ENCODE measurements around the gene TMEM87A.
"Not testable (repeated sequence)": the region's sequence is repeated elsewhere in the genome, so short reads cannot be mapped to it uniquely, and the experiment has no call there.

Gene TMEM87A

GRCh38 chr15:42270551-42270950, 2.7 kb downstream of the TMEM87A start:
- no peak for DNase-seq (ENCODE audit: low spot score)

- no peak for DNase-seq (ENCODE audit: low spot score)
Observed at GRCh38 chr15:42267286-42267685, 5.9 kb downstream of the TMEM87A start.

- DNase-seq (ENCODE audit: low spot score) = no peak
Observed at GRCh38 chr15:42264795-42265194, 8.4 kb downstream of the TMEM87A start.

- no peak for DNase-seq (ENCODE audit: low spot score)
Observed at GRCh38 chr15:42253300-42253699, 19.9 kb downstream of the TMEM87A start.

GRCh38 chr15:42240823-42241222, 32.4 kb downstream of the TMEM87A start:
- DNase-seq (ENCODE audit: low spot score) = no peak

- no peak for DNase-seq (ENCODE audit: low spot score)
Observed at GRCh38 chr15:42239528-42240182, 33.6 kb downstream of the TMEM87A start.

GRCh38 chr15:42233107-42233506, 40.1 kb downstream of the TMEM87A start:
- DNase-seq (ENCODE audit: low spot score) = no peak

GRCh38 chr15:42232606-42233005, 40.6 kb downstream of the TMEM87A start:
- no peak for DNase-seq (ENCODE audit: low spot score)

GRCh38 chr15:42231088-42231487, 42.1 kb downstream of the TMEM87A start:
- no peak for DNase-seq (ENCODE audit: low spot score)

- not testable (repeated sequence) for DNase-seq (ENCODE audit: low spot score)
Observed at GRCh38 chr15:42228981-42229380, 44.3 kb downstream of the TMEM87A start.

GRCh38 chr15:42228036-42228435, 45.2 kb downstream of the TMEM87A start:
- no peak for DNase-seq (ENCODE audit: low spot score)

- no peak for DNase-seq (ENCODE audit: low spot score)
Observed at GRCh38 chr15:42226648-42227047, 46.6 kb downstream of the TMEM87A start.

- DNase-seq (ENCODE audit: low spot score) = no peak
Observed at GRCh38 chr15:42220216-42220615, 53.0 kb downstream of the TMEM87A start.

GRCh38 chr15:42218953-42219592, 54.2 kb downstream of the TMEM87A start:
- no peak for DNase-seq (ENCODE audit: low spot score)

GRCh38 chr15:42217568-42217967, 55.7 kb downstream of the TMEM87A start:
- DNase-seq (ENCODE audit: low spot score) = no peak

- no peak for DNase-seq (ENCODE audit: low spot score)
Observed at GRCh38 chr15:42215913-42216829, 57.1 kb downstream of the TMEM87A start.

GRCh38 chr15:42214600-42214999, 58.6 kb downstream of the TMEM87A start:
- no peak for DNase-seq (ENCODE audit: low spot score)

- DNase-seq (ENCODE audit: low spot score) = no peak
Observed at GRCh38 chr15:42213511-42213910, 59.7 kb downstream of the TMEM87A start.

GRCh38 chr15:42210696-42211095, 62.5 kb downstream of the TMEM87A start:
- no peak for DNase-seq (ENCODE audit: low spot score)

GRCh38 chr15:42207674-42208579, 65.3 kb downstream of the TMEM87A start, which contains the start of gene VPS39:
Gene VPS39 (minus strand): TSS chr15:42208304. CDS start chr15:42208153, 151 bp downstream.
- DNase-seq (ENCODE audit: low spot score) = peak; percentile 59

GRCh38 chr15:42206406-42206805, 66.8 kb downstream of the TMEM87A start:
- DNase-seq (ENCODE audit: low spot score) = no peak

- no peak for DNase-seq (ENCODE audit: low spot score)
Observed at GRCh38 chr15:42203891-42204290, 69.3 kb downstream of the TMEM87A start.
